Mucosa of rectum (tissue), 2 donors: Measurements from ENCODE around the gene G6PC3.
"Not testable (repeated sequence)": the region's sequence is repeated elsewhere in the genome, so short reads cannot be mapped to it uniquely, and the experiment has no call there.

Experiments used
- H3K27ac ChIP-seq, 2 donors: one replicate each; pipeline ENCODE4 v1.7.0; 2013; ENCODE audit warnings: inconsistent platforms in 2 of 2, low read depth in 2 of 2, low read length in 2 of 2
- H3K27me3 ChIP-seq, 2 donors: one replicate each; pipeline ENCODE4 v1.7.0; 2013; ENCODE audit warnings: low read length in 2 of 2; ENCODE audit not compliant: control insufficient read depth in 2 of 2, insufficient read depth in 2 of 2
- H3K36me3 ChIP-seq, 2 donors: one replicate each; pipeline ENCODE4 v1.7.0; 2013; ENCODE audit warnings: low read length in 2 of 2; ENCODE audit not compliant: control insufficient read depth in 2 of 2, insufficient read depth in 2 of 2
- H3K4me1 ChIP-seq, 2 donors: one replicate each; pipeline ENCODE4 v1.7.0; 2013; ENCODE audit warnings: low read length in 2 of 2, mild to moderate bottlenecking in 1 of 2; ENCODE audit not compliant: control insufficient read depth in 2 of 2, insufficient read depth in 2 of 2
- H3K4me3 ChIP-seq, 2 donors: one replicate each; pipeline ENCODE4 v1.7.0; 2013; ENCODE audit warnings: low read length in 2 of 2
- H3K9ac ChIP-seq, 2 donors: one replicate each; pipeline ENCODE4 v1.7.0; 2013; ENCODE audit warnings: low read length in 2 of 2, low read depth in 1 of 2, mild to moderate bottlenecking in 1 of 2
- H3K9me3 ChIP-seq, 2 donors: one replicate each; pipeline ENCODE4 v1.7.0; 2013; ENCODE audit warnings: low read length in 2 of 2; ENCODE audit not compliant: control insufficient read depth in 2 of 2
- donor health status: healthy.
- donor health status: Normal muscosa, but diverticular disease.

The G6PC3 gene

GRCh38 chr17:44070455-44071197 lies at the start of gene G6PC3:
G6PC3 (plus strand) TSS chr17:44070735; CDS start chr17:44070966, 231 bp downstream.
- Histone ChIP-seq H3K9ac (peak within 1 kb of the TSS; percentile 74 to 76), H3K27me3 (no peaks in the 10 kb centered on the region), H3K4me1 (peaks cover 14 to 25% of the 10 kb centered on the region in 2 donors), H3K27ac (peak within 1 kb of the TSS; percentile 83 to 90), H3K36me3 (peaks cover 2 to 11% of the 10 kb centered on the region in 2 donors), H3K9me3 (no peaks in the 10 kb centered on the region), H3K4me3 (peak within 1 kb of the TSS; percentile 92 to 93)

GRCh38 chr17:44021227-44021626 lies 49.3 kb upstream of the G6PC3 start:
- not testable (repeated sequence) for H3K27me3 ChIP-seq, H3K9me3 ChIP-seq, H3K9ac ChIP-seq, H3K4me3 ChIP-seq, H3K4me1 ChIP-seq, H3K27ac ChIP-seq, H3K36me3 ChIP-seq

GRCh38 chr17:44022246-44022645 lies 48.3 kb upstream of the G6PC3 start:
- H3K9ac ChIP-seq = no peak overlapping the region
- no peaks in the 10 kb centered on the region for H3K9me3 ChIP-seq
- no peaks in the 10 kb centered on the region for H3K4me1 ChIP-seq
- H3K4me3 ChIP-seq = no peak overlapping the region
- H3K27ac ChIP-seq = no peak overlapping the region
- no peaks in the 10 kb centered on the region for H3K27me3 ChIP-seq
- peaks cover 3 to 4% of the 10 kb centered on the region in 2 donors for H3K36me3 ChIP-seq

- Histone ChIP-seq H3K9ac (no peak overlapping the region), H3K27me3 (no peaks in the 10 kb centered on the region), H3K4me1 (no peaks in the 10 kb centered on the region), H3K4me3 (no peak overlapping the region), H3K9me3 (no peaks in the 10 kb centered on the region), H3K36me3 (peaks cover 3 to 7% of the 10 kb centered on the region in 2 donors), H3K27ac (no peak overlapping the region)
Observed at GRCh38 chr17:44023545-44024270, 46.8 kb upstream of the G6PC3 start.

- Histone ChIP-seq H3K9ac (no peak overlapping the region), H3K4me1 (no peaks in the 10 kb centered on the region), H3K27ac (no peak overlapping the region), H3K36me3 (peaks cover 3 to 12% of the 10 kb centered on the region in 2 donors), H3K9me3 (no peaks in the 10 kb centered on the region), H3K4me3 (no peak overlapping the region), H3K27me3 (no peaks in the 10 kb centered on the region)
Observed at GRCh38 chr17:44024271-44024663, 46.3 kb upstream of the G6PC3 start.

- no peak overlapping the region for H3K4me3 ChIP-seq
- H3K9me3 ChIP-seq = no peaks in the 10 kb centered on the region
- peaks cover 3 to 12% of the 10 kb centered on the region in 2 donors for H3K36me3 ChIP-seq
- H3K27ac ChIP-seq = no peak overlapping the region
- no peaks in the 10 kb centered on the region for H3K4me1 ChIP-seq
- H3K9ac ChIP-seq = no peak overlapping the region
- no peaks in the 10 kb centered on the region for H3K27me3 ChIP-seq
Observed at GRCh38 chr17:44024853-44025252, 45.7 kb upstream of the G6PC3 start.

GRCh38 chr17:44029736-44030135 lies 40.8 kb upstream of the G6PC3 start:
- Histone ChIP-seq H3K4me1 (no peaks in the 10 kb centered on the region), H3K27ac (no peak overlapping the region), H3K27me3 (no peaks in the 10 kb centered on the region), H3K36me3 (peaks cover 14 to 28% of the 10 kb centered on the region in 2 donors), H3K9ac (no peak overlapping the region), H3K4me3 (no peak overlapping the region), H3K9me3 (no peaks in the 10 kb centered on the region)

GRCh38 chr17:44030482-44030881 lies 40.1 kb upstream of the G6PC3 start:
- Histone ChIP-seq H3K4me3 (no peak overlapping the region), H3K27me3 (no peaks in the 10 kb centered on the region), H3K4me1 (no peaks in the 10 kb centered on the region), H3K27ac (no peak overlapping the region), H3K36me3 (peaks cover 14 to 28% of the 10 kb centered on the region in 2 donors), H3K9me3 (no peaks in the 10 kb centered on the region), H3K9ac (no peak overlapping the region)

- Histone ChIP-seq H3K4me1 (no peaks in the 10 kb centered on the region), H3K9ac (no peak overlapping the region), H3K27ac (no peak overlapping the region), H3K9me3 (no peaks in the 10 kb centered on the region), H3K36me3 (peaks cover 37 to 45% of the 10 kb centered on the region in 2 donors), H3K4me3 (no peak overlapping the region), H3K27me3 (no peaks in the 10 kb centered on the region)
Observed at GRCh38 chr17:44033861-44034408, 36.6 kb upstream of the G6PC3 start.

- not testable (repeated sequence) for H3K4me3 ChIP-seq, H3K27ac ChIP-seq, H3K9ac ChIP-seq, H3K27me3 ChIP-seq, H3K9me3 ChIP-seq, H3K4me1 ChIP-seq
- peaks cover 38 to 42% of the 10 kb centered on the region in 2 donors for H3K36me3 ChIP-seq
Observed at GRCh38 chr17:44034688-44035087, 35.8 kb upstream of the G6PC3 start.
